Neuron (in vitro differentiated cells): Measurements from ENCODE around the gene ZPBP2.

ENCODE experiments used
- H2AFZ ChIP-seq: one replicate; pipeline ENCODE4 v1.6.1; 2013; ENCODE audit warnings: low read depth, mild to moderate bottlenecking, inconsistent platforms, low read length, moderate library complexity
- H3K27me3 ChIP-seq: one replicate; pipeline ENCODE4 v1.6.1; 2013; ENCODE audit warnings: low read length; ENCODE audit not compliant: insufficient read depth
- H3K36me3 ChIP-seq: one replicate; pipeline ENCODE4 v1.6.1; 2013; ENCODE audit warnings: low read length; ENCODE audit not compliant: insufficient read depth
- H3K4me1 ChIP-seq: one replicate; pipeline ENCODE4 v1.6.1; 2013; ENCODE audit warnings: low read length; ENCODE audit not compliant: insufficient read depth
- H3K4me3 ChIP-seq: 2 replicates; pipeline ENCODE4 v1.5.1; 2013; ENCODE audit warnings: mild to moderate bottlenecking, low read length, moderate library complexity
- H3K9me3 ChIP-seq: one replicate; pipeline ENCODE4 v1.6.1; 2013; ENCODE audit warnings: low read length

Gene ZPBP2, protein sequence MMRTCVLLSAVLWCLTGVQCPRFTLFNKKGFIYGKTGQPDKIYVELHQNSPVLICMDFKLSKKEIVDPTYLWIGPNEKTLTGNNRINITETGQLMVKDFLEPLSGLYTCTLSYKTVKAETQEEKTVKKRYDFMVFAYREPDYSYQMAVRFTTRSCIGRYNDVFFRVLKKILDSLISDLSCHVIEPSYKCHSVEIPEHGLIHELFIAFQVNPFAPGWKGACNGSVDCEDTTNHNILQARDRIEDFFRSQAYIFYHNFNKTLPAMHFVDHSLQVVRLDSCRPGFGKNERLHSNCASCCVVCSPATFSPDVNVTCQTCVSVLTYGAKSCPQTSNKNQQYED

GRCh38 chr17:39867880-39868553 lies at the start of gene ZPBP2:
TSS of gene ZPBP2 (plus strand) at chr17:39868202. CDS start at chr17:39868355, 153 bp downstream.
- Histone ChIP-seq H3K9me3 (peaks cover 10% of the 10 kb centered on the region), H2AFZ (no peak within 1 kb of the TSS), H3K36me3 (no peaks in the 10 kb centered on the region), H3K27me3 (peaks cover 38% of the 10 kb centered on the region), H3K4me1 (no peaks in the 10 kb centered on the region), H3K4me3 (no peak within 1 kb of the TSS)

- Histone ChIP-seq H3K4me3 (no peak overlapping the region), H3K4me1 (no peaks in the 10 kb centered on the region), H3K9me3 (peaks cover 2% of the 10 kb centered on the region), H3K27me3 (peaks cover 10% of the 10 kb centered on the region), H3K36me3 (no peaks in the 10 kb centered on the region), H2AFZ (no peak overlapping the region)
Observed at GRCh38 chr17:39818358-39819000, 49.5 kb upstream of the ZPBP2 start.

GRCh38 chr17:39820541-39820940 lies 47.5 kb upstream of the ZPBP2 start:
- H3K27me3 ChIP-seq, result no peaks in the 10 kb centered on the region
- no peaks in the 10 kb centered on the region for H3K4me1 ChIP-seq
- H3K36me3 ChIP-seq, result no peaks in the 10 kb centered on the region
- peaks cover 7% of the 10 kb centered on the region for H3K9me3 ChIP-seq
- no peak overlapping the region for H2AFZ ChIP-seq
- no peak overlapping the region for H3K4me3 ChIP-seq

GRCh38 chr17:39820987-39821386 lies 47.0 kb upstream of the ZPBP2 start:
- no peaks in the 10 kb centered on the region for H3K27me3 ChIP-seq
- H3K4me1 ChIP-seq, result no peaks in the 10 kb centered on the region
- H3K36me3 ChIP-seq, result no peaks in the 10 kb centered on the region
- H3K9me3 ChIP-seq, result peaks cover 7% of the 10 kb centered on the region
- no peak overlapping the region for H2AFZ ChIP-seq
- no peak overlapping the region for H3K4me3 ChIP-seq

DNA sequence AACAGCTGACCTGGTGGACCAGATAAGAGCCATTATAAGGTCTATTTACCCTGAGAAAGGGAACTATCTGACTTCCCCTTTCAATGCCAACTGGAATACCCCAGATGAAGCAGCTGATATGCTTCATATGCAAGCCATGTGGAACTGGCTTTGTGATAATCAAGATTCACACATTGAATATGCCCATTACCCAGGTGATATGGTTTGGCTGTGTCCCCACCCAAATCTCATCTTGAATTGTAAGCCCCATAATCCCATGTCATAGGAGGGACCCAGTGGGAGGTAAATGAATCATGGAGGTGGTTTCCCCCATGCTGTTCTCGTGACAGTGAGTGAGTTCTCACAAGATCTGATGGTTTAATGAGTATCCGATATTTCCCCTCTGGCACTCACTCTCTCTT lies 46.0 kb upstream of the ZPBP2 start:
- H3K27me3 ChIP-seq, result no peaks in the 10 kb centered on the region
- H3K36me3 ChIP-seq, result no peaks in the 10 kb centered on the region
- no peak overlapping the region for H3K4me3 ChIP-seq
- H3K4me1 ChIP-seq, result no peaks in the 10 kb centered on the region
- H3K9me3 ChIP-seq, result peaks cover 7% of the 10 kb centered on the region
- H2AFZ ChIP-seq, result no peak overlapping the region

- H3K4me3 ChIP-seq, result no peak overlapping the region
- H3K27me3 ChIP-seq, result peaks cover 2% of the 10 kb centered on the region
- H3K9me3 ChIP-seq, result peaks cover 7% of the 10 kb centered on the region
- no peaks in the 10 kb centered on the region for H3K36me3 ChIP-seq
- H2AFZ ChIP-seq, result no peak overlapping the region
- H3K4me1 ChIP-seq, result no peaks in the 10 kb centered on the region
Observed at GRCh38 chr17:39823407-39824054, 44.5 kb upstream of the ZPBP2 start.

DNA sequence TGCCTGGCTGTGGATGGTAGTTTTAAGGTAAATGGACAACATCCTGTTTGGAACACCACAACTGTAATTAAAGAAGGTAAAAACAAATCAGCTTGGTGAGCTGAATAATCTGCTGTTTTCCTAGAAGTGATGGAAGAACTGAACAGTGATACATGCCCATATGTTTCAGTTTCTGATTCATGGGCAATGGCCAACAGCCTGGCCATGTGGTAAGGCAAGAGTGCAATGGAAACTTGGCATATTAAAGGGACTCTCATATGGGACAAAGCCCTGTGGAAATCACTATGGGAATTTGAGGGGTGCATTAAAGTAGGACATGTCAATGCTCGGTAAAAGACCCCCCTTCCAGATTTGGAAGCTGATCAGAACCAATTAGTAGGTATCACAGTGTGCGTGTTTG lies 41.7 kb upstream of the ZPBP2 start:
- Histone ChIP-seq H3K27me3 (peaks cover 2% of the 10 kb centered on the region), H2AFZ (no peak overlapping the region), H3K4me1 (no peaks in the 10 kb centered on the region), H3K9me3 (peaks cover 7% of the 10 kb centered on the region), H3K36me3 (no peaks in the 10 kb centered on the region), H3K4me3 (no peak overlapping the region)

GRCh38 chr17:39828443-39828842 lies 39.6 kb upstream of the ZPBP2 start:
- Histone ChIP-seq H3K4me3 (no peak overlapping the region), H3K9me3 (peaks cover 6% of the 10 kb centered on the region), H3K4me1 (no peaks in the 10 kb centered on the region), H3K27me3 (peaks cover 4% of the 10 kb centered on the region), H2AFZ (no peak overlapping the region), H3K36me3 (no peaks in the 10 kb centered on the region)

DNA sequence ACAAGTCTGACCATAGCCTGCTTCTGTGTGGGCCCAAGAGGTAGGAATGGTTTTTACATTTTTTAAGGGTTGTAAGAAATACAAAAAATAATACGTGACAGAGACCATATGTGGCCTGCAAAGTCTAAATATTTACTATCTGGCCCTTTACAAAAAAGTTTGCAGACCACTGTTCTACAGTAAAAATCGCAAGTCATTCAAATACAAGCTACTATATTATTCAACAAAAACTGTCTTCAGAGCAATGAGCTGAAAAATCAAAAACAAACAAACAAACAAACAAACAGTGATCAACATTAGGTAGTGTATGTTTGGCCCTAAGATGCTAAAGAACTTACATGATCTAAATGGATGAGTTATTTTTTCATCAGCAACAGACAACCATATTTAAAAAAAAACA lies 36.4 kb upstream of the ZPBP2 start:
- Histone ChIP-seq H3K4me1 (no peaks in the 10 kb centered on the region), H3K9me3 (peaks cover 5% of the 10 kb centered on the region), H3K4me3 (no peak overlapping the region), H2AFZ (no peak overlapping the region), H3K36me3 (no peaks in the 10 kb centered on the region), H3K27me3 (peaks cover 4% of the 10 kb centered on the region)

DNA sequence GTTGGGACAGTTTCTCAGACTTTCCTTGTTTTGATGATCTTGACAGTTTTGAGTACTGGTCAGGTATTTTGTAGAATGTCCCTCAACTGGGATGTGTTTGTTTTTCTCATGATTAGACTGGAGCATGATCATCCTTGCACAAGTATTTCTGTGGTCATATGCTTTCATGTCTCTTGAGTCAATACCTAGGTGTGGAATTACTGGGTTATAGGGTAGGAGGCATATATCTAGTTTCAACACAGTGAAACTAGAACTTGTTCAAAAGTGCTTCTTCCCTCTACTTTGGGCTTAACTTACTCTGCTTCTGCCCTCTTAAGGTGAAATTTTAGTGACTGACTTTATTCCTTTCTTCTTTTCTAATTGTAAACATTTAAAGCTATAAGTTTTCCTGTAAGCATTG lies 34.0 kb upstream of the ZPBP2 start:
- Histone ChIP-seq H3K36me3 (no peaks in the 10 kb centered on the region), H3K27me3 (peaks cover 2% of the 10 kb centered on the region), H3K4me3 (no peak overlapping the region), H3K9me3 (peaks cover 5% of the 10 kb centered on the region), H3K4me1 (no peaks in the 10 kb centered on the region), H2AFZ (no peak overlapping the region)

DNA sequence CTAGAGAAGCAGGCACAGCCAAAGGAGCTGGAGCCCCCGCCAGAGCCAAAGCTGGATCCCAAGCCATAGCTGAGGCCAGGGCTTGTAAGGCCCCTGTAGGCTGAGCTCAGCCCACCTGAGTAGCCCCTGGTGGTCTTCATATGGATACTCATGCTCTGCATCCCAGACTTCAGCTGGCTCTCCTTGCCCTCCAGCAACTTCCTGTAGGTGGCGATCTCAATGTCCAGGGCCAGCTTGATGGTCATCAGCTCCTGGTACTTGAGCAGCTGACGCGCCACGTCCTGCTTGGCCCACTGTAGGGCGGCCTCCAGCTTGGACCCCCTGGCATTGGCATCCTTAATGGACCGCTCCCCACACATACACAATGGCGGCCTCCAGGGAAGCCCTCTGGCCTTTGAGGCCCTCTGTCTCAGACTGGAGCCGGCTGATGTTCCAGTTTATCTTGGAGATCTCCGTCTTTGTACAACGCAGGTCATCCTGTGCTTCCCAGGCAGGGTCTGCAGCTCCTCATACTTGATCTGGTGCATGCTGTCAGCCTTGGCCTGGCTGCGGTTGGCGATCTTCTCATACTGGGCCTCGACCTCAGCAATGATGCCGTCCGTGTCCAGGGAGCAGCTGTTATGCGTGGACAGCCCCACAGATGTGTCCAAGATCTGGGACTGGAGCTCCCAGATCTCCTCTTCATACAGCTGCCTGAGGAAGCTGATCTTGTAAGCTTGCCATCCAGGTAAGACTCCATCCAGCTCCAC lies 32.8 kb upstream of the ZPBP2 start:
- peaks cover 5% of the 10 kb centered on the region for H3K9me3 ChIP-seq
- H3K4me1 ChIP-seq, result no peaks in the 10 kb centered on the region
- H2AFZ ChIP-seq, result no peak overlapping the region
- H3K27me3 ChIP-seq, result peaks cover 2% of the 10 kb centered on the region
- no peaks in the 10 kb centered on the region for H3K36me3 ChIP-seq
- no peak overlapping the region for H3K4me3 ChIP-seq

DNA sequence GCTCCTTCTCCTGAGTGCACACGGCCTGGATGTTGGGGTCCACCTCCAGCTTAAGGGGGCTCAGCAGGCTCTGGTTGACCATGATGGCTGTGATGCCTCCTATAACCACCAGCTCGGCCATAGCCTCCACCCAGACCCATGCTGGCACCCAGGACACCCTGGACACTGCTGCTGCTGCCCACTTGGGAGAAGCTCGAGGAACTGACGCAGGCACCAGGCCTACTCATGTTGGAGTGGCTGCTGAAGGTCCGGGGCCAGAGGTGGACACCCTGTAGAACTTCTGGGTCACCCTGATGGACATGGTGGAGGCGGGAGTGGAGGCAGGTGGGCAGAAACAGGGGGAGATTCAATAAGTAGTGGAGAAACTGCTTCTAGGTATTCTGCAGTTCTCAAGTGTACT lies 31.9 kb upstream of the ZPBP2 start:
- Histone ChIP-seq H2AFZ (no peak overlapping the region), H3K9me3 (peaks cover 5% of the 10 kb centered on the region), H3K27me3 (peaks cover 2% of the 10 kb centered on the region), H3K36me3 (no peaks in the 10 kb centered on the region), H3K4me3 (no peak overlapping the region), H3K4me1 (no peaks in the 10 kb centered on the region)
